Stimulated activated CD8-positive, alpha-beta memory T cell treated with anti-CD3 and anti-CD28 coated beads, Interleukin-4, amount 100 ng/mL, for 24 hours (primary cell): ENCODE data around the gene COL16A1.
A peak's percentile ranks its signal among the peaks of the same experiment; 100 is the strongest.

Experiments used
- DNase-seq: peaks from one replicate; pipeline ENCODE4 v3.0.0-alpha.2; 2020; ENCODE audit warnings: low read depth

The COL16A1 gene

GRCh38 chr1:31646259-31646960 lies 57.4 kb downstream of the COL16A1 start:
- DNase-seq = no peak

- DNase-seq = no peak
Measured at GRCh38 chr1:31645274-31645568, 58.6 kb downstream of the COL16A1 start.

GRCh38 chr1:31644560-31645273 lies 59.1 kb downstream of the COL16A1 start, which contains the start of gene PEF1:
TSS of gene PEF1 (minus strand) at chr1:31644876. CDS start at chr1:31644864, 12 bp downstream.
- DNase-seq = peak; percentile 98

- DNase-seq = no peak
Measured at GRCh38 chr1:31643976-31644559, 59.7 kb downstream of the COL16A1 start.

- no peak for DNase-seq
Measured at GRCh38 chr1:31642897-31643296, 60.9 kb downstream of the COL16A1 start.

GRCh38 chr1:31642366-31642765 lies 61.5 kb downstream of the COL16A1 start:
- DNase-seq = no peak

- DNase-seq = no peak
Measured at GRCh38 chr1:31640964-31641363, 62.9 kb downstream of the COL16A1 start.

- DNase-seq = no peak
Measured at GRCh38 chr1:31640179-31640578, 63.6 kb downstream of the COL16A1 start.

GRCh38 chr1:31639543-31639942 lies 64.3 kb downstream of the COL16A1 start:
- no peak for DNase-seq

- DNase-seq = no peak
Measured at GRCh38 chr1:31637915-31638673, 65.7 kb downstream of the COL16A1 start.

GRCh38 chr1:31633117-31633516 lies 70.7 kb downstream of the COL16A1 start:
- peak; percentile 7 for DNase-seq

- DNase-seq = no peak
Measured at GRCh38 chr1:31632649-31633048, 71.2 kb downstream of the COL16A1 start.

GRCh38 chr1:31628931-31629556 lies 74.8 kb downstream of the COL16A1 start:
- DNase-seq = no peak

- no peak for DNase-seq
Measured at GRCh38 chr1:31627930-31628559, 75.8 kb downstream of the COL16A1 start.

GRCh38 chr1:31627301-31627929 lies 76.4 kb downstream of the COL16A1 start:
- DNase-seq = no peak

- no peak for DNase-seq
Measured at GRCh38 chr1:31626223-31627207, 77.3 kb downstream of the COL16A1 start.

- DNase-seq = no peak
Measured at GRCh38 chr1:31625561-31626222, 78.1 kb downstream of the COL16A1 start.

GRCh38 chr1:31624731-31625514 lies 78.9 kb downstream of the COL16A1 start:
- DNase-seq = no peak

- DNase-seq = no peak
Measured at GRCh38 chr1:31624309-31624708, 79.5 kb downstream of the COL16A1 start.
